22Rv1 (cell line): ENCODE measurements around the gene IGSF3.

ENCODE experiments used
- ZFX ChIP-seq: fragments of 450-650 bp; IDR thresholded peaks from 2 replicates; pipeline ENCODE4 v1.6.1; 2017; ENCODE audit warnings: antibody characterized with exemption, borderline replicate concordance
- TF ChIP-seq, protein P1 (sequence below): fragments of 450-650 bp; IDR thresholded peaks from 2 replicates; pipeline ENCODE4 v1.5.1; 2017; ENCODE audit warnings: mild to moderate bottlenecking

DNA sequence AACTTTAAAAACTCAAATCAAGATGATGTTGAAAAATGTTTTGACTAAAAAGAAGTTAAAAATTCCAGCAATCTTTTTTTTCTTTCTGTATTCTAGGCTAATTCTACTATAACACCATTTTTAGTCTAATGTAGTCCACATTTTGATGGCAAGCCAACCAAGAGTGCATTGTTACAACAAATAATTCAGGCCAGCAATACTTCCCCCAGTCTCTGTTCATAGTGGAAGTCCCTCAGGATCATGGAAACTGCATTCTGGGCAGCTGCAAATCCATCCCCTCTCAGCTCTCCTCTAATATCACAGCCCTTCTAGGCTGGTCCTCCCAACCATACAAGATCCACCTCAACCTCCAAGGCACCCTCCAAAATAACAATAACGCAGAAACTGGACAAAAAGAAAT lies 89.0 kb downstream of the IGSF3 start:
- TF ChIP-seq, protein P1, sequence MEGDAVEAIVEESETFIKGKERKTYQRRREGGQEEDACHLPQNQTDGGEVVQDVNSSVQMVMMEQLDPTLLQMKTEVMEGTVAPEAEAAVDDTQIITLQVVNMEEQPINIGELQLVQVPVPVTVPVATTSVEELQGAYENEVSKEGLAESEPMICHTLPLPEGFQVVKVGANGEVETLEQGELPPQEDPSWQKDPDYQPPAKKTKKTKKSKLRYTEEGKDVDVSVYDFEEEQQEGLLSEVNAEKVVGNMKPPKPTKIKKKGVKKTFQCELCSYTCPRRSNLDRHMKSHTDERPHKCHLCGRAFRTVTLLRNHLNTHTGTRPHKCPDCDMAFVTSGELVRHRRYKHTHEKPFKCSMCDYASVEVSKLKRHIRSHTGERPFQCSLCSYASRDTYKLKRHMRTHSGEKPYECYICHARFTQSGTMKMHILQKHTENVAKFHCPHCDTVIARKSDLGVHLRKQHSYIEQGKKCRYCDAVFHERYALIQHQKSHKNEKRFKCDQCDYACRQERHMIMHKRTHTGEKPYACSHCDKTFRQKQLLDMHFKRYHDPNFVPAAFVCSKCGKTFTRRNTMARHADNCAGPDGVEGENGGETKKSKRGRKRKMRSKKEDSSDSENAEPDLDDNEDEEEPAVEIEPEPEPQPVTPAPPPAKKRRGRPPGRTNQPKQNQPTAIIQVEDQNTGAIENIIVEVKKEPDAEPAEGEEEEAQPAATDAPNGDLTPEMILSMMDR: no peak
- no peak for TF ChIP-seq ZFX
